ENCODE data around the gene PFN3. TPM values are rescaled to one million over a fixed set of nuclear protein-coding genes. Genes with fewer than 3 reads are reported as not detected.

The PFN3 gene
- total and polyA plus RNA-seq, 4 donors = not detected

DNA sequence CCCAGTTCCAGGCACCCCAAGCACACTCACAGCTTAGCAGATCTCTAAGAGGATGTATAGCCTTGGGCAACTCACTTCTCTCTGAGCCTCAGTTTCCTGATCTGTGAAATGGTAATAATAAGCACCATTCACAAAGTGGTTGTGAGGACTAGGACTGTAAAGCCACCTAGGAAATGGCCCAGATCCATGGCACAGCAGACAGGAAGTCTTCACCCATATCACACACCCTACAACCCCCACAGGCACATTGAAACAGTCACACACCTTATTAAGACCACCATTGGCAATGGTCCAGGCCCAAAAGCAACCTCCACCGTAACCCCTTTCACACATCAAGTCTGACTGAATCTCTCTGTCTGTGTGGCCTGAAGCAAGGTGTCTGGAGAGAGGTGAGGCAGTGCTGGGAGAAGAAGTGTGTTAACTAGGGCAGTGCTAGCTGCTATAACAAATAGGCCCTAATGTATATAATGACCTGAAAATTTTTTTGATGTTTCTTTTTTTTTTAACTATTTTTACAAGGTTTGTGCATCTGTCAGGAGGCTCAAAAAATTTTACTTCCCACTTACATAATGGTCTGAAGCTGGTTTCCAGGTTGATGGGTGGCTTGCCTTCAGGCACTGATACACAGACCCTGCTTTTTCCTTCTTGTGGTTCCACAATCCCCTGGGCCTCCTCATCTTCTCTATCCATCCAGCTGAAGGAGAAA, 45.1 kb downstream of the PFN3 start:
- DNase-seq = no peak
- Histone ChIP-seq H3K27me3 (ENCODE audit: control insufficient read depth in 3 of 3, insufficient read depth in 3 of 3, low read length in 2 of 3) (peaks cover 0 to 2% (median 0%) of the 10 kb centered on the region in 3 donors), H3K9me3 (ENCODE audit: control insufficient read depth in 4 of 4, insufficient read depth in 3 of 4, low read length in 3 of 4) (no peaks in the 10 kb centered on the region), H3K36me3 (ENCODE audit: control insufficient read depth in 4 of 4, insufficient read depth in 4 of 4, low read length in 4 of 4) (no peaks in the 10 kb centered on the region), H3K4me1 (ENCODE audit: control insufficient read depth in 5 of 5, insufficient read depth in 5 of 5, low read length in 5 of 5) (peaks cover 3 to 12% (median 5%) of the 10 kb centered on the region in 5 donors), H3K27ac (ENCODE audit: low read depth in 1 of 2, low read length in 1 of 2) (no peak overlapping the region), H3K4me3 (no peak overlapping the region), H3K9ac (ENCODE audit: insufficient read depth in 1 of 2, low read length in 2 of 2) (no peak overlapping the region)
- ATAC-seq (ENCODE audit: insufficient read depth, low FRiP score) = no peak
- WGBS, 2 donors = 91 to 93% methylated on average over 1 of the region's 1 CpG
- TF ChIP-seq, protein P1, sequence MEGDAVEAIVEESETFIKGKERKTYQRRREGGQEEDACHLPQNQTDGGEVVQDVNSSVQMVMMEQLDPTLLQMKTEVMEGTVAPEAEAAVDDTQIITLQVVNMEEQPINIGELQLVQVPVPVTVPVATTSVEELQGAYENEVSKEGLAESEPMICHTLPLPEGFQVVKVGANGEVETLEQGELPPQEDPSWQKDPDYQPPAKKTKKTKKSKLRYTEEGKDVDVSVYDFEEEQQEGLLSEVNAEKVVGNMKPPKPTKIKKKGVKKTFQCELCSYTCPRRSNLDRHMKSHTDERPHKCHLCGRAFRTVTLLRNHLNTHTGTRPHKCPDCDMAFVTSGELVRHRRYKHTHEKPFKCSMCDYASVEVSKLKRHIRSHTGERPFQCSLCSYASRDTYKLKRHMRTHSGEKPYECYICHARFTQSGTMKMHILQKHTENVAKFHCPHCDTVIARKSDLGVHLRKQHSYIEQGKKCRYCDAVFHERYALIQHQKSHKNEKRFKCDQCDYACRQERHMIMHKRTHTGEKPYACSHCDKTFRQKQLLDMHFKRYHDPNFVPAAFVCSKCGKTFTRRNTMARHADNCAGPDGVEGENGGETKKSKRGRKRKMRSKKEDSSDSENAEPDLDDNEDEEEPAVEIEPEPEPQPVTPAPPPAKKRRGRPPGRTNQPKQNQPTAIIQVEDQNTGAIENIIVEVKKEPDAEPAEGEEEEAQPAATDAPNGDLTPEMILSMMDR (IDR thresholded peaks at IDR 0.05; ENCODE audit: control extremely low read depth, extremely low read depth) = no peak

DNA sequence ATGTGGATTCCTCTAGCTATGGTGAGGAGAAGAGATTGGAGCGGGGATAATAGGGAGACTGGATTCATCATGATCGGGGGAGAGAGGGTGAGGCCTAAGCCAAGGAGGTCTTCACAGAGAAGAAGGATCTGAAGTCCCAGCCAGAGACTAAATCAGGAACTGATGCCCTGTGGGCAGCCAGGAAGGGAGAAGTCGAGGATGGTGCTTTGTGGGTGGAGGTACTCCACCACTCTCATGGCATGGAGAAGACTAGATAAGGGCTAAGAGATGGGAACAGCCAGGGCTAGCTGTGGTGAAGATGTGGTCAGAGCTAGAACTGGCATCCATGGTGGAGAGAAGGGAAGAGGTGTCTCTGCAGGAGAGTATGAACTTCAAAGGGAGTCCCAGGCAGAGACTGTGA, 45.8 kb downstream of the PFN3 start:
- TF ChIP-seq, protein P1 (IDR thresholded peaks at IDR 0.05; ENCODE audit: control extremely low read depth, extremely low read depth) = no peak
- WGBS, 2 donors = 64 to 79% methylated on average over 3 of the region's 3 CpGs
- H3K9ac ChIP-seq (ENCODE audit: insufficient read depth in 1 of 2, low read length in 2 of 2) = no peak overlapping the region
- H3K27ac ChIP-seq (ENCODE audit: low read depth in 1 of 2, low read length in 1 of 2) = no peak overlapping the region
- no peak for DNase-seq
- H3K4me3 ChIP-seq = no peak overlapping the region
- ATAC-seq (ENCODE audit: insufficient read depth, low FRiP score) = no peak
- H3K36me3 ChIP-seq (ENCODE audit: control insufficient read depth in 4 of 4, insufficient read depth in 4 of 4, low read length in 4 of 4) = peaks cover 0 to 5% (median 0%) of the 10 kb centered on the region in 4 donors
- no peaks in the 10 kb centered on the region for H3K9me3 ChIP-seq (ENCODE audit: control insufficient read depth in 4 of 4, insufficient read depth in 3 of 4, low read length in 3 of 4)
- H3K27me3 ChIP-seq (ENCODE audit: control insufficient read depth in 3 of 3, insufficient read depth in 3 of 3, low read length in 2 of 3) = peaks cover 0 to 2% (median 0%) of the 10 kb centered on the region in 3 donors
- H3K4me1 ChIP-seq (ENCODE audit: control insufficient read depth in 5 of 5, insufficient read depth in 5 of 5, low read length in 5 of 5) = peaks cover 4 to 18% (median 11%) of the 10 kb centered on the region in 5 donors

DNA sequence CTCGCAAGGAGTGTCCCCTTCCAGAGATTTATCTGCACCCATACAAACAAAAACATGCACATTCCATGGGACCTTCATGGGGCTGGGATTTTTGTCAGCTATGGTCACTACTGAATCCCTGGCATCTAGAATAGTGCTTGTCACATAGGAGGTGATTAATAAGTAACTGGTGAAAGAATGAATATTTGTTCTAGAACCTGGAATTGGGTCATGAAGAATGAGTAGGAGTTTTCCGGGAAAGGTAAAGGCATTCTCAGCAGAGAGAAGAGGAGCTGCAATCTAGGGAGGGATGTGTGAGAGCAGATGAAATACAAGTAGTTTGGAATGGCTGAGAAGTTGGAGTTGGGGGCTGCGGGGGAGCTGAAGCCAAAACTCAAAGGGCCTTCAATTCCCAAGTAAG, 46.2 kb downstream of the PFN3 start:
- WGBS, 2 donors = 87 to 93% methylated on average over 3 of the region's 3 CpGs
- TF ChIP-seq, protein P1 (IDR thresholded peaks at IDR 0.05; ENCODE audit: control extremely low read depth, extremely low read depth) = no peak
- peaks cover 0 to 6% (median 0%) of the 10 kb centered on the region in 4 donors for H3K36me3 ChIP-seq (ENCODE audit: control insufficient read depth in 4 of 4, insufficient read depth in 4 of 4, low read length in 4 of 4)
- ATAC-seq (ENCODE audit: insufficient read depth, low FRiP score) (no peak), DNase-seq (no peak)
- no peaks in the 10 kb centered on the region for H3K9me3 ChIP-seq (ENCODE audit: control insufficient read depth in 4 of 4, insufficient read depth in 3 of 4, low read length in 3 of 4)
- no peak overlapping the region for H3K4me3 ChIP-seq
- peaks cover 4 to 18% (median 11%) of the 10 kb centered on the region in 5 donors for H3K4me1 ChIP-seq (ENCODE audit: control insufficient read depth in 5 of 5, insufficient read depth in 5 of 5, low read length in 5 of 5)
- peaks cover 0 to 2% (median 0%) of the 10 kb centered on the region in 3 donors for H3K27me3 ChIP-seq (ENCODE audit: control insufficient read depth in 3 of 3, insufficient read depth in 3 of 3, low read length in 2 of 3)
- no peak overlapping the region for H3K27ac ChIP-seq (ENCODE audit: low read depth in 1 of 2, low read length in 1 of 2)
- no peak overlapping the region for H3K9ac ChIP-seq (ENCODE audit: insufficient read depth in 1 of 2, low read length in 2 of 2)

Data from lung (tissue), 12 donors.